ENCODE measurements around the gene AGFG1. TPM values are rescaled to one million over a fixed set of nuclear protein-coding genes. Genes with fewer than 3 reads are reported as not detected.

AGFG1 gene
- total RNA-seq, 1 experiment from 2014 or later: 109 TPM

DNA sequence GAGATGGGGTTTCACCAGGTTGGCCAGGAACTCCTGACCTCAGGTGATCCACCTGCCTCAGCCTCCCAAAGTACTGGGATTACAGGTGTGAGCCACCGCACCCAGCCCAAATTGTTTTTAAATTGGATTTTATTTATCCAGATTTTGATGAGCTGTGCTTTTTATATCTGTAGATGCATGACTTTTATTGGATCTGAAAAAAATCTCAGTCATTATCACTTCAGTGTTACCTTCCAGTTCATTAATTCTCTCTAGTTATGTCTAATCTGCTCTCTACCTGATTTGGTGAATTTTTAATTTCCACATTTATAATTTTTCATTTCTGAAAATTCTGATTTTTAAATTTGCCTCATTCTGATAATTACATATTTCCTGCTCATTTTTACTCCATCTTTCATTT is 13.5 kb downstream of the AGFG1 start:
- no peak overlapping the region for H3K23ac ChIP-seq (ENCODE audit: insufficient read length, low read depth, low read length)
- WGBS (ENCODE audit: extremely low coverage, insufficient read length, low lambda C conversion rate): no CpG with 5 or more reads among the region's 1 CpG

More for the DNA sequence above, 13.5 kb downstream of the AGFG1 start:
- Histone ChIP-seq H3K4ac (ENCODE audit: low read depth, low read length) (no peak overlapping the region), H3K56ac (ENCODE audit: insufficient read length, low read depth, low read length) (no peak overlapping the region), H2BK5ac (ENCODE audit: insufficient read length, low read length) (no peak overlapping the region), H4K91ac (ENCODE audit: insufficient read length, low read depth, low read length) (no peak overlapping the region), H4K5ac (ENCODE audit: insufficient read length, low read depth, low read length) (no peak overlapping the region), H3K27ac (ENCODE audit: insufficient read length, low read depth, low read length) (no peak overlapping the region), H2AFZ (ENCODE audit: low read length) (no peak overlapping the region), H4K8ac (replicated peaks; ENCODE audit: insufficient read length, low read depth, low read length) (no peak overlapping the region), H3T11ph (ENCODE audit: low read length) (no peak overlapping the region), H2AK5ac (ENCODE audit: insufficient read length, low read length) (no peak overlapping the region), H3K79me1 (ENCODE audit: insufficient read depth, low read depth, low read length, poor library complexity, severe bottlenecking) (peaks cover 2% of the 10 kb centered on the region), H2BK15ac (ENCODE audit: low read depth, low read length) (no peak overlapping the region), H3K27me3 (ENCODE audit: insufficient read depth, low read length) (no peaks in the 10 kb centered on the region), H2BK120ac (ENCODE audit: low read depth, low read length, poor library complexity, severe bottlenecking) (no peak overlapping the region), H3K18ac (ENCODE audit: insufficient read length, low read depth, low read length) (no peak overlapping the region), H3K9me3 (ENCODE audit: control insufficient read depth, low read depth, low read length) (no peaks in the 10 kb centered on the region), H3K4me2 (ENCODE audit: insufficient read depth, insufficient read length, low read length) (no peak overlapping the region), H3K4me1 (ENCODE audit: insufficient read depth, low read length) (no peaks in the 10 kb centered on the region), H3K23me2 (ENCODE audit: insufficient read length, low read depth, low read length, poor library complexity, severe bottlenecking) (no peaks in the 10 kb centered on the region), H3K79me2 (ENCODE audit: insufficient read depth, low read length) (peaks cover 35% of the 10 kb centered on the region; the same call in 1 of the 2 replicates), H2BK12ac (ENCODE audit: insufficient read length, low read depth, low read length) (no peak overlapping the region), H4K20me1 (ENCODE audit: control insufficient read depth, insufficient read depth, insufficient read length) (no peaks in the 10 kb centered on the region), H2BK20ac (ENCODE audit: low read depth, low read length, poor library complexity, severe bottlenecking) (no peak overlapping the region), H3K9ac (ENCODE audit: extremely low read depth, insufficient read length, low read length) (no peak overlapping the region), H3K14ac (ENCODE audit: insufficient read depth, low read length) (no peak overlapping the region)
- H3K4me1 Mint-ChIP-seq: peaks cover 3 to 16% of the 10 kb centered on the region in 2 experiments; a peak in 2 of 4 replicates
- H3K27me3 Mint-ChIP-seq (ENCODE audit: low read depth): no peaks in the 10 kb centered on the region
- peaks cover 19 to 21% of the 10 kb centered on the region in 2 experiments for H3K9me3 Mint-ChIP-seq
- DNase-seq: no peak
- H3K27ac Mint-ChIP-seq: no peak overlapping the region
- no peak for TF ChIP-seq CTCF (conservative IDR thresholded peaks at IDR 0.05)
- H3K4me3 Mint-ChIP-seq: no peak overlapping the region
- peaks cover 12 to 23% (median 18%) of the 10 kb centered on the region in 3 experiments for H3K36me3 Mint-ChIP-seq (ENCODE audit: insufficient read depth in 1 of 3, low read depth in 3 of 3)

All from H9 (cell line).